Activated CD4-positive, alpha-beta T cell treated with anti-CD3 and anti-CD28 coated beads for 36 hours (primary cell): ENCODE data around the gene AMELX. TPM values are rescaled to one million over a fixed set of nuclear protein-coding genes. Genes with fewer than 3 reads are reported as not detected.

Experiments used
- ATAC-seq: fragments of 200-7000 bp; cut with Tn5 transposase; one replicate; pipeline ENCODE4 v1.10.0; 2021; ENCODE audit warnings: mild to moderate bottlenecking, moderate library complexity
- CTCF ChIA-PET: fragments of 350-600 bp; sonication (Branson Sonifier 250); formaldehyde crosslinking; loops from one replicate; lab custom pipeline; 2021; ENCODE audit warnings: antibody characterized with exemption; lab: Charles Lee
- POLR2A ChIA-PET: fragments of 350-600 bp; sonication (Branson Sonifier 250); formaldehyde crosslinking; loops from one replicate; lab custom pipeline; 2021; ENCODE audit warnings: antibody characterized with exemption, inconsistent platforms; lab: Charles Lee
- DNase-seq: peaks from one replicate; pipeline ENCODE4 v3.0.0-alpha.2; 2020
- H3K27ac Mint-ChIP-seq: one replicate; pipeline ENCODE4 v1.8.0; 2021; ENCODE audit warnings: mixed read lengths
- H3K27me3 Mint-ChIP-seq: one replicate; pipeline ENCODE4 v1.8.0; 2021; ENCODE audit warnings: mixed read lengths
- H3K36me3 Mint-ChIP-seq: one replicate; pipeline ENCODE4 v1.8.0; 2021; ENCODE audit warnings: low read depth, mixed read lengths
- H3K4me1 Mint-ChIP-seq: one replicate; pipeline ENCODE4 v1.8.0; 2021; ENCODE audit warnings: mixed read lengths
- H3K4me3 Mint-ChIP-seq: one replicate; pipeline ENCODE4 v1.8.0; 2021; ENCODE audit warnings: mild to moderate bottlenecking, moderate library complexity, mixed read lengths
- H3K9me3 Mint-ChIP-seq: one replicate; pipeline ENCODE4 v1.8.0; 2021; ENCODE audit warnings: low read depth, mixed read lengths
- intact Hi-C, 2 experiments: fragments of 100-400 bp; cut with DNase I in 1 of 2; cut with micrococcal nuclease in 1 of 2; formaldehyde crosslinking; loops; one replicate each; pipeline versions ENCODE4 v1.14.2 to v1.15.1; 2022 to 2024; cut with DNase I, micrococcal nuclease
- total RNA-seq, 2 experiments: library from RNA; stranded (reverse); gene quantifications; one replicate each; pipeline ENCODE4 v1.2.3, GENCODE V29; 2021

AMELX gene
- total RNA-seq, 2 experiments from 2014 or later = not detected

DNA sequence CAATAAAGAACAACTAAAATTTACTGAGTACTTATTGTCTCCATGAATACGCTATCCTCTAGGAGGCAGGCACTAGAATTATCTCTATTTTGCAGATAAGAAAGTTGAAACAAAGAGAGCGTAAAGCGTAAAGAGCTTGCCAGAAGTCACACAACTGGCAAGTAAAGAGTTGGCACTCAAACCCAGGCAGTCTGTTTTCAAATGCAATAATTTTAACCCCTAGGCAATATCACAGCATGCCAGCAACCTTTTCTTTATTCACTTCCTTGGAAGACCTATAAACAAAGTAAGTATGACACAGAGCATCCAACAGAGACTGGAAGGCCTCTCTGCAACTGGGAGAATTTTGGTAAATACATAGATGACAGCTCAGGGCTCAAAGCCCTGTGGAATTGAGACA, 23.2 kb upstream of the AMELX start:
- Mint-ChIP-seq H3K27me3 (no peaks in the 10 kb centered on the region), H3K4me1 (no peaks in the 10 kb centered on the region), H3K27ac (no peak overlapping the region), H3K4me3 (no peak overlapping the region), H3K9me3 (no peaks in the 10 kb centered on the region), H3K36me3 (no peaks in the 10 kb centered on the region)
- intact Hi-C loops = no loop called here
- DNase-seq (no peak), ATAC-seq (no peak)
- POLR2A ChIA-PET = no interaction called here
- CTCF ChIA-PET = no interaction called here

GRCh38 chrX:11272290-11272689, 20.9 kb upstream of the AMELX start:
- H3K9me3 Mint-ChIP-seq = no peaks in the 10 kb centered on the region
- ATAC-seq (no peak), DNase-seq (no peak)
- no peaks in the 10 kb centered on the region for H3K36me3 Mint-ChIP-seq
- H3K4me3 Mint-ChIP-seq = no peak overlapping the region
- no peak overlapping the region for H3K27ac Mint-ChIP-seq
- no peaks in the 10 kb centered on the region for H3K4me1 Mint-ChIP-seq
- H3K27me3 Mint-ChIP-seq = peaks cover 3% of the 10 kb centered on the region
- intact Hi-C loops = no loop called here
- CTCF ChIA-PET = no interaction called here
- POLR2A ChIA-PET = no interaction called here

DNA sequence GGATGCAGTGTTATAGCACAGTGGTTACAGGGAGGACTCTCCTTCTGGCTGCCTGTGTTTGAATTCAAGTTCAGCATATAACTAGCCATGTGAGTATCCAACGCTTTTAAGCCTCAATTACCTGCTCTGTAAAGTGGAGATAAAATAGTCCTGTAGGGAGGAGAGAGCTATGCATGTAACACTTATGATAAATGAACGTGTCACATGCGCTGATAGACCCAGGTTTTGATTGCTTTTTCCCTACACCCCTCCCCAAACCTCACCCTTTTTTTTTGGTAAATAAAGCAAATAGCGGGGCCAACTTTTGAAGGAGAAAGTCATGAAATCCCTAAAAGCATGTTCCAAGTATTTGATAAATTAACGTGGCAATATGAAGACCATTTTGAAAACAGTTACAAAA, 20.4 kb upstream of the AMELX start:
- Mint-ChIP-seq H3K27me3 (peaks cover 3% of the 10 kb centered on the region), H3K4me1 (no peaks in the 10 kb centered on the region), H3K36me3 (no peaks in the 10 kb centered on the region), H3K4me3 (no peak overlapping the region), H3K9me3 (no peaks in the 10 kb centered on the region), H3K27ac (no peak overlapping the region)
- intact Hi-C loops = no loop called here
- DNase-seq (no peak), ATAC-seq (no peak)
- POLR2A ChIA-PET = no interaction called here
- CTCF ChIA-PET = no interaction called here

- DNase-seq = no peak
- no peak for ATAC-seq
- ChIA-PET POLR2A (no interaction called here), CTCF (no interaction called here)
- Mint-ChIP-seq H3K27ac (no peak overlapping the region), H3K27me3 (peaks cover 3% of the 10 kb centered on the region), H3K36me3 (no peaks in the 10 kb centered on the region), H3K9me3 (no peaks in the 10 kb centered on the region), H3K4me3 (no peak overlapping the region), H3K4me1 (no peaks in the 10 kb centered on the region)
- intact Hi-C loops = no loop called here
Observed at GRCh38 chrX:11273544-11273943, 19.7 kb upstream of the AMELX start.

DNA sequence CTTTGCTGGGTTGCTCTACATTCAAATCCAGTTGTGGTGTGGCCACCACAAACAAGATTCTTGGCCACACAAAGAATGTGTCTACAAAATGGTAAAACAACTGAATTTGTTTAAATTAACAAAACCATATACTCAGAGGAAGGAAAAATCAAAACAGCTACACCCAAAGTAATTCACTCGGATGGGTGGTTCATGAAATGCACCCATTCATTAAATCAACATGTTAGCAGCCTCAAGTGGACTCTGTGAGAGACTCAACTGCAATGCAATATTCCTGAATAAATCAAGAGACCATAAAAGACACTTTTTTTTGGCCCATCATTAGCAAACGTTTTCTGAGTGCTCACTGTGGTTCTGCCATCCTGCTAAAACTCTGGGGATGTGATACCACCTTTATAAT, 11.2 kb upstream of the AMELX start:
- ChIA-PET POLR2A (no interaction called here), CTCF (no interaction called here)
- Mint-ChIP-seq H3K9me3 (no peaks in the 10 kb centered on the region), H3K27me3 (no peaks in the 10 kb centered on the region), H3K36me3 (no peaks in the 10 kb centered on the region), H3K27ac (no peak overlapping the region), H3K4me3 (no peak overlapping the region), H3K4me1 (no peaks in the 10 kb centered on the region)
- intact Hi-C loops = no loop called here
- no peak for DNase-seq
- ATAC-seq = no peak

- no peak overlapping the region for H3K4me3 Mint-ChIP-seq
- DNase-seq (no peak), ATAC-seq (no peak)
- no peaks in the 10 kb centered on the region for H3K27me3 Mint-ChIP-seq
- no peaks in the 10 kb centered on the region for H3K36me3 Mint-ChIP-seq
- no peaks in the 10 kb centered on the region for H3K4me1 Mint-ChIP-seq
- no peak overlapping the region for H3K27ac Mint-ChIP-seq
- ChIA-PET CTCF (interaction anchor here (0.5 kb wide), 1 partner anchor 96 kb away, joined by 3 read pairs; no protein-coding TSS in a partner anchor), POLR2A (no interaction called here)
- intact Hi-C loops = no loop called here
- H3K9me3 Mint-ChIP-seq = no peaks in the 10 kb centered on the region
Observed at GRCh38 chrX:11285651-11286050, 7.6 kb upstream of the AMELX start.

DNA sequence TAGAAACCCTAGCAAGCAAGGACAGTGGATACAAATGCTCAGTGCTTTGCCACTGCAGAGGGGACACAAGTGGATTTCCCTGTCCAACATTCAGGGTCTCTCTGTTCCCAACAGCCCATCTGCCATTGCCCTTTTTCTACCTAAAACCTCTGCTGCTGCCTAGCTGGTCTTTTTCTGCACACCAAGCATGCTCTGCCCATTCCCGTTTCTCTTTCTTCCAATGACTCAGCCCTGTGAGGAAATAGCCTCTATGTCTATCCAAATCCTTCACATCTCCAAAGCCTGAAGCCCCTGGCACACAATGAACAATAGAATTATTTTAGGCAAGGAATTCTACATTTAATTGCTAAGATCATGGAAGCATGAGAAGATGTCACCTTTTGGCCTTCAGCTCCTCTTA, 5.7 kb upstream of the AMELX start:
- ATAC-seq (no peak), DNase-seq (no peak)
- Mint-ChIP-seq H3K27ac (no peak overlapping the region), H3K4me1 (no peaks in the 10 kb centered on the region), H3K36me3 (no peaks in the 10 kb centered on the region), H3K4me3 (no peak overlapping the region), H3K9me3 (no peaks in the 10 kb centered on the region), H3K27me3 (no peaks in the 10 kb centered on the region)
- POLR2A ChIA-PET = no interaction called here
- CTCF ChIA-PET = no interaction called here
- intact Hi-C loops = no loop called here

DNA sequence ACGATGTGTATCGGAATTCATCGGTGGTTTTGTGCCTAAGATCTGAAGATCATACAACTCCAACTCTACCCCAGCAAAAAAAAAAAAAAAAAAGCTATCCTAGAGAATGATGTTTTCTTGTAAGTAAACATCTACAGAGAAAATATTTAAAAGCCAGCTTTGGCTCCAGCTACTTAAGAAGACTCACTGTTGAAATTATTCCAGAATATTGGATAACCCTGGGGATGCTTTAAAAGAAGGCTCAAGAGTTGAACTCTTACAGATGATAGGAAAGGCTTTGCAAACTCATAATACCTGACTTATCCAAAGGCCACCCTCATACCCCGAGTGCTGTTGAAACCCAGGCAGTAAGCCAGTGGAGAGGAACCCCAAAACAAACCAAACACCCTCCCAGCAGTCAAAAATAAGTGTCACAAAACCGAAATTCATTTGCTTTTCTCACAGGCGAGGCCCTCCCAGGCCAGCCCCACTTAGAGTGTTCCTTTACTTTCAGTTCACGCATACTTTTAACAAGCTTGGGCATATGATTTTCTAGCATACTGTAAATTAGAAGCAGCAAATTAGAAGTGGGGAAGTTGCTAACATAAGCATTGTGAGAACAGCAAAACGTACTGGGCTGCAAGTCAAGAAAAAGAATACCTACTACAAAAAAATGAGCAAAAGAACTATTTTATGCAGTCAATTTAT, 2.7 kb upstream of the AMELX start:
- Mint-ChIP-seq H3K4me3 (no peak overlapping the region), H3K27ac (no peak overlapping the region), H3K36me3 (no peaks in the 10 kb centered on the region), H3K27me3 (no peaks in the 10 kb centered on the region), H3K9me3 (no peaks in the 10 kb centered on the region), H3K4me1 (no peaks in the 10 kb centered on the region)
- intact Hi-C loops = no loop called here
- POLR2A ChIA-PET = no interaction called here
- DNase-seq = no peak
- CTCF ChIA-PET = no interaction called here
- ATAC-seq = no peak

DNA sequence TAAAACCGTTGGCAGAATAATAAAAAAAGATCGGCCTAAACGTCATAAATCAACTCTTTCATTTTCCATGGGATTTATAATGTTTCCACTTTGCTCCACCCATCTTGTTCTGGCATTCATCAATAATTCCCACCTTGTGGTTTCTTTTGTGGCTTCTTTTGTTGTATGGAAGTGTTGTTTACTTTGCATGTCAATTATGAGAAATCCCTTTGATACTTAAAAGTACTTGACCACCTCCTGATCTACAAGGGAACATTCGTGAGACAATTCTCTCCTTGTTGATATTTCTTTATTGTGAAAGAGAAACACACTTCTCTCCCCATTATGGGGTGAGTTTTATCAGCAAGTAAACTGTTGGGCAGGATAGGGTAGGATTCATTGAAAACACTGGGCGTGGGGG, 2.8 kb downstream of the AMELX start:
- ChIA-PET POLR2A (no interaction called here), CTCF (no interaction called here)
- Mint-ChIP-seq H3K9me3 (no peaks in the 10 kb centered on the region), H3K27me3 (no peaks in the 10 kb centered on the region), H3K4me3 (no peak overlapping the region), H3K27ac (no peak overlapping the region), H3K36me3 (no peaks in the 10 kb centered on the region), H3K4me1 (no peaks in the 10 kb centered on the region)
- intact Hi-C loops = no loop called here
- DNase-seq (no peak), ATAC-seq (no peak)

DNA sequence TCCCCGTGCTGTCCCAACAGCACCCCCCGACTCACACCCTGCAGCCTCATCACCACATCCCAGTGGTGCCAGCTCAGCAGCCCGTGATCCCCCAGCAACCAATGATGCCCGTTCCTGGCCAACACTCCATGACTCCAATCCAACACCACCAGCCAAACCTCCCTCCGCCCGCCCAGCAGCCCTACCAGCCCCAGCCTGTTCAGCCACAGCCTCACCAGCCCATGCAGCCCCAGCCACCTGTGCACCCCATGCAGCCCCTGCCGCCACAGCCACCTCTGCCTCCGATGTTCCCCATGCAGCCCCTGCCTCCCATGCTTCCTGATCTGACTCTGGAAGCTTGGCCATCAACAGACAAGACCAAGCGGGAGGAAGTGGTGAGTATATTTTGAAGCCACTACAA, 5.4 kb downstream of the AMELX start:
- no peaks in the 10 kb centered on the region for H3K9me3 Mint-ChIP-seq
- H3K36me3 Mint-ChIP-seq = no peaks in the 10 kb centered on the region
- H3K27me3 Mint-ChIP-seq = no peaks in the 10 kb centered on the region
- ATAC-seq (no peak), DNase-seq (no peak)
- no peak overlapping the region for H3K27ac Mint-ChIP-seq
- POLR2A ChIA-PET = no interaction called here
- intact Hi-C loops = no loop called here
- CTCF ChIA-PET = no interaction called here
- H3K4me1 Mint-ChIP-seq = no peaks in the 10 kb centered on the region
- H3K4me3 Mint-ChIP-seq = no peak overlapping the region

DNA sequence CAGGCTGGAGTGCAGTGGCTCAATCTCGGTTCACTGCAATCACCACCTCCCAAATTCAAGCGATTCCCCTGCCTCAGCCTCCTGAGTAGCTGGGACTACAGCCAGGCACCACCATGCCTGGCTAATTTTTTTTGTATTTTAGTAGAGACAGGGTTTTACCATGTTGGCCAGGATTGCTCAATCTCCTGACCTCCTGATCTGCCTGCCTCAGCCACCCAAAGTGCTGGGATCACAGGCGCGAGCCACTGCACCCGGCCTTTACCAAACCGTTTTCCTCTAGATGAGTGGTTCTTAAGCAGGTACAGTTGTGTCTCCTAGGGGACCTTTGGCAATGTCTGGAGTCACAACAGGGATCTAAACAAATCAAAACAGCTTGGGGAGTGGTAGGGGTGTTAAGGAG, 11.6 kb downstream of the AMELX start:
- Mint-ChIP-seq H3K27ac (no peak overlapping the region), H3K4me3 (no peak overlapping the region), H3K9me3 (no peaks in the 10 kb centered on the region), H3K27me3 (no peaks in the 10 kb centered on the region), H3K36me3 (no peaks in the 10 kb centered on the region), H3K4me1 (no peaks in the 10 kb centered on the region)
- ATAC-seq = no peak
- no peak for DNase-seq
- POLR2A ChIA-PET = no interaction called here
- intact Hi-C loops = no loop called here
- CTCF ChIA-PET = no interaction called here

- intact Hi-C loops = no loop called here
- ChIA-PET CTCF (no interaction called here), POLR2A (no interaction called here)
- Mint-ChIP-seq H3K27ac (no peak overlapping the region), H3K4me3 (no peak overlapping the region), H3K4me1 (no peaks in the 10 kb centered on the region), H3K36me3 (no peaks in the 10 kb centered on the region), H3K27me3 (no peaks in the 10 kb centered on the region), H3K9me3 (no peaks in the 10 kb centered on the region)
- DNase-seq (no peak), ATAC-seq (no peak)
Observed at GRCh38 chrX:11305641-11306040, 12.4 kb downstream of the AMELX start.

DNA sequence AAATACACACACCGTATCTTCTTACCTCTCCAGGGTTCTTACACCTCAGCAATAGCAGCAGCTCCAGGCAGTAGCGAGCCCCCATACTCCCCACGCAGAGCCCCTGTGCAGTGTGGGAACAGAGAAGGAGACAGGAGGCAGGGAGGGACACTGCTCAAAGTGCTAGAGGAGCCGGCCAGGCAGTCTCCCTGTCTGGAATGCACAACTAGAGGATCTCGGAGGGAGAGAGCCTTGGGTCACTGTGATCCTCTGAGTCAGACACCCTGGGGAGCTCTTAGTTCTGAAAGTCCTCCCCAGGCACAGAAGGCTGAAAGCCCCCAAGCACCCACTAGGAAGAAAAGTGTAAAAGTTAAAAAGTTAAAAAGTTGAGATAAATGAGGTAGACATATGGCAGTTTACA, 16.0 kb downstream of the AMELX start:
- intact Hi-C loops = no loop called here
- Mint-ChIP-seq H3K27ac (no peak overlapping the region), H3K9me3 (no peaks in the 10 kb centered on the region), H3K36me3 (no peaks in the 10 kb centered on the region), H3K4me3 (no peak overlapping the region), H3K27me3 (no peaks in the 10 kb centered on the region), H3K4me1 (no peaks in the 10 kb centered on the region)
- no peak for DNase-seq
- POLR2A ChIA-PET = no interaction called here
- ATAC-seq = no peak
- CTCF ChIA-PET = no interaction called here
